ENCODE results near the gene IRAK1. TPM values are rescaled to one million over a fixed set of nuclear protein-coding genes. Genes with fewer than 3 reads are reported as not detected.

IRAK1 gene
- total and polyA plus RNA-seq, 2 donors (not counting 3 experiments of a cell fraction or from before 2014, with no cell fraction given), result 63.6 to 138 TPM

DNA sequence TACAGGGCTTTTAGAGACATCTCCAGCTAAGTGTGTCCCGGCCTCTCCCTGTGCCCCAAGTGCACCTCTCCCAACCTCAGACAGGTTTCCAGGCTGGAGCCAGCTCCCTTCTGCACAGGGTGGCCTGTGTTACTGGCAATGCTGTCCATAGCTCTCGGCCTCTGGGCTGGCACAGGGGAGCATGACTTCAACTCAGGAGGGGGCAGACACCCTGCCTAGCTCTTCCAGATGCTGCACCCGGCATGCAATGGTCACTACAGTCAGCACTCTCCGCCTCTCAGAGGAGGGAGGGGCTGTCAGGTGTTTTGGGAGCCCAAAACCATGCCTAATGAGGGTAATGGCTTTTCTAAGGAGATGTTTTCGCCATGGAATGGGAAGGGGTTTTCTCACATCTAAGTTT, 2.4 kb upstream of the IRAK1 start:
- dilution Hi-C loops (cut with MboI; ENCODE audit: extremely low pct_ligation_motif_present, low sequenced_read_pairs) (no loop called here), intact Hi-C loops (cut with micrococcal nuclease) (no loop called here)
- H3K9me1 ChIP-seq (replicated peaks; ENCODE audit: control insufficient read depth, extremely low read depth, insufficient read depth, low read length), result no peaks in the 10 kb centered on the region
- H4K20me1 ChIP-seq (replicated peaks; ENCODE audit: control insufficient read depth, extremely low read depth, insufficient read depth, low read length), result no peaks in the 10 kb centered on the region
- no peak for FAIRE-seq
- peaks cover 0 to 7% of the 10 kb centered on the region in 2 experiments for H3K36me3 ChIP-seq (ENCODE audit: control insufficient read depth in 2 of 2, extremely low read depth in 1 of 2, insufficient read depth in 2 of 2, low read length in 2 of 2)
- no peaks in the 10 kb centered on the region for H3K9me3 ChIP-seq (replicated peaks; ENCODE audit: control insufficient read depth, insufficient read depth, low read length)
- no peaks in the 10 kb centered on the region for H3K27me3 ChIP-seq (ENCODE audit: control insufficient read depth in 2 of 2, insufficient read depth in 2 of 2, low read length in 2 of 2)
- BruUV-seq (replicated peaks), result no TSS peak
- no peak overlapping the region for H3K27ac ChIP-seq (ENCODE audit: insufficient read depth, low read depth, low read length)
- peaks cover 25% of the 10 kb centered on the region for H3K4me1 ChIP-seq (ENCODE audit: control insufficient read depth, extremely low read depth, insufficient read depth, low read length)
- POLR2A ChIA-PET, result no interaction called here
- H3K79me2 ChIP-seq (ENCODE audit: control insufficient read depth, insufficient read depth, low read length), result peaks cover 20% of the 10 kb centered on the region
- CTCF ChIA-PET, result interaction anchor here (2.8 to 3.5 kb wide), 2 partner anchors 9 to 24 kb away, joined by 9 to 14 read pairs; no protein-coding TSS in a partner anchor
- H3K4me2 ChIP-seq (ENCODE audit: insufficient read depth, low read length), result no peak overlapping the region
- TF ChIP-seq, protein P1, sequence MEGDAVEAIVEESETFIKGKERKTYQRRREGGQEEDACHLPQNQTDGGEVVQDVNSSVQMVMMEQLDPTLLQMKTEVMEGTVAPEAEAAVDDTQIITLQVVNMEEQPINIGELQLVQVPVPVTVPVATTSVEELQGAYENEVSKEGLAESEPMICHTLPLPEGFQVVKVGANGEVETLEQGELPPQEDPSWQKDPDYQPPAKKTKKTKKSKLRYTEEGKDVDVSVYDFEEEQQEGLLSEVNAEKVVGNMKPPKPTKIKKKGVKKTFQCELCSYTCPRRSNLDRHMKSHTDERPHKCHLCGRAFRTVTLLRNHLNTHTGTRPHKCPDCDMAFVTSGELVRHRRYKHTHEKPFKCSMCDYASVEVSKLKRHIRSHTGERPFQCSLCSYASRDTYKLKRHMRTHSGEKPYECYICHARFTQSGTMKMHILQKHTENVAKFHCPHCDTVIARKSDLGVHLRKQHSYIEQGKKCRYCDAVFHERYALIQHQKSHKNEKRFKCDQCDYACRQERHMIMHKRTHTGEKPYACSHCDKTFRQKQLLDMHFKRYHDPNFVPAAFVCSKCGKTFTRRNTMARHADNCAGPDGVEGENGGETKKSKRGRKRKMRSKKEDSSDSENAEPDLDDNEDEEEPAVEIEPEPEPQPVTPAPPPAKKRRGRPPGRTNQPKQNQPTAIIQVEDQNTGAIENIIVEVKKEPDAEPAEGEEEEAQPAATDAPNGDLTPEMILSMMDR (IDR thresholded peaks at IDR 0.05; ENCODE audit: extremely low read depth in 1 of 2, insufficient read depth in 1 of 2, low read depth in 1 of 2, low read length in 2 of 2), result no peak
- TF ChIP-seq POLR2A (IDR thresholded peaks at IDR 0.05; ENCODE audit: low read depth, low read length) (no peak), GATA2 (IDR thresholded peaks at IDR 0.05; ENCODE audit: insufficient read depth, insufficient read length, low read depth, low read length) (no peak), EZH2 (IDR thresholded peaks at IDR 0.05; ENCODE audit: borderline replicate concordance, low read depth, low read length, severe bottlenecking) (no peak), FOS (IDR thresholded peaks at IDR 0.05; ENCODE audit: borderline replicate concordance, insufficient read depth, low read length) (no peak), JUN (IDR thresholded peaks at IDR 0.05; ENCODE audit: borderline replicate concordance, insufficient read depth, insufficient read length, low read depth) (no peak), POLR2AphosphoS5 (IDR thresholded peaks at IDR 0.05; ENCODE audit: insufficient read depth, low read depth, low read length) (no peak), MYC (IDR thresholded peaks at IDR 0.05; ENCODE audit: low read depth, low read length) (no peak)
- TF ChIP-seq, protein P2, sequence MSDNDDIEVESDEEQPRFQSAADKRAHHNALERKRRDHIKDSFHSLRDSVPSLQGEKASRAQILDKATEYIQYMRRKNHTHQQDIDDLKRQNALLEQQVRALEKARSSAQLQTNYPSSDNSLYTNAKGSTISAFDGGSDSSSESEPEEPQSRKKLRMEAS (IDR thresholded peaks at IDR 0.05; ENCODE audit: insufficient read depth, insufficient read length), result no peak
- H2AFZ ChIP-seq (ENCODE audit: low read depth, low read length), result no peak overlapping the region
- DNase-seq (ENCODE audit: low read depth, low spot score), result no peak
- H3K9ac ChIP-seq (replicated peaks; ENCODE audit: extremely low read depth, insufficient read depth, low read length), result no peak overlapping the region
- H3K4me3 ChIP-seq (replicated peaks in 1 of 3; ENCODE audit: insufficient read depth in 1 of 3, low read depth in 1 of 3, low read length in 3 of 3), result no peak overlapping the region

All from endothelial cell of umbilical vein (primary cell).